Stomach (tissue), 4 donors: Measurements from ENCODE around the gene TSPAN7.

ENCODE experiments used
- EP300 ChIP-seq: sonication (generic); formaldehyde crosslinking; IDR thresholded peaks from one replicate; pipeline ENCODE4 v1.6.1; 2017; ENCODE audit warnings: antibody characterized with exemption
- POLR2A ChIP-seq, 4 donors: fragments of 450-650 bp; IDR thresholded peaks; one replicate each; pipeline ENCODE4 v1.6.1; 2016; ENCODE audit warnings: antibody characterized with exemption in 4 of 4, control low read depth in 2 of 4, mild to moderate bottlenecking in 1 of 4, moderate library complexity in 1 of 4
- POLR2AphosphoS5 ChIP-seq, 3 donors: sonication (generic); formaldehyde crosslinking; IDR thresholded peaks; one replicate each; pipeline ENCODE4 v1.6.1; 2016; ENCODE audit warnings: antibody characterized with exemption in 3 of 3
- TF ChIP-seq, protein P1 (sequence below), 7 experiments: fragments of 450-650 bp in 4 of 7; fragments of 200-600 bp in 3 of 7; sonication (generic) in 3 of 7; IDR thresholded peaks; one replicate each; pipeline ENCODE4 v1.5.1; 2016 to 2019; ENCODE audit warnings: antibody characterized with exemption in 7 of 7, control low read depth in 2 of 7, mild to moderate bottlenecking in 1 of 7

DNA sequence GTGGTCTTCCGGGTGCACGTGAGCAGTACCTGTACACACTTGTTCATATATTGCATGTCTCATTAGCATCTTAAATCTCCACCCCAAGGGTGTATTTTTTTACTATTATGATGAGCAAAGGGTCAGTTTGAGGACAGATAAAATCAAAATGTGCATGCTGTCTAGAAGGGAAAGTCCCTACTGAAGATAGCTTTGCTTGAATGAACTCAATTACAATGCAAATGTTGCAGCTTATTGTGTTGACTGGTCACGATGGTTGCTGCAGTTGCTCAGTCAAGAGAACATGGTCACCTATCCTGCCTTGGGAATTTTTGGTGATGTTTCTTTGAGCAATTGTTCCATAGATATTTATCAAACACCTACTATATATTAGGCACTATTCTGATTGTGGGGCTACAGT is 136.1 kb downstream of the TSPAN7 start:
- TF ChIP-seq, protein P1, sequence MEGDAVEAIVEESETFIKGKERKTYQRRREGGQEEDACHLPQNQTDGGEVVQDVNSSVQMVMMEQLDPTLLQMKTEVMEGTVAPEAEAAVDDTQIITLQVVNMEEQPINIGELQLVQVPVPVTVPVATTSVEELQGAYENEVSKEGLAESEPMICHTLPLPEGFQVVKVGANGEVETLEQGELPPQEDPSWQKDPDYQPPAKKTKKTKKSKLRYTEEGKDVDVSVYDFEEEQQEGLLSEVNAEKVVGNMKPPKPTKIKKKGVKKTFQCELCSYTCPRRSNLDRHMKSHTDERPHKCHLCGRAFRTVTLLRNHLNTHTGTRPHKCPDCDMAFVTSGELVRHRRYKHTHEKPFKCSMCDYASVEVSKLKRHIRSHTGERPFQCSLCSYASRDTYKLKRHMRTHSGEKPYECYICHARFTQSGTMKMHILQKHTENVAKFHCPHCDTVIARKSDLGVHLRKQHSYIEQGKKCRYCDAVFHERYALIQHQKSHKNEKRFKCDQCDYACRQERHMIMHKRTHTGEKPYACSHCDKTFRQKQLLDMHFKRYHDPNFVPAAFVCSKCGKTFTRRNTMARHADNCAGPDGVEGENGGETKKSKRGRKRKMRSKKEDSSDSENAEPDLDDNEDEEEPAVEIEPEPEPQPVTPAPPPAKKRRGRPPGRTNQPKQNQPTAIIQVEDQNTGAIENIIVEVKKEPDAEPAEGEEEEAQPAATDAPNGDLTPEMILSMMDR (IDR thresholded peaks at IDR 0.05), result no peak
- TF ChIP-seq POLR2AphosphoS5 (IDR thresholded peaks at IDR 0.05) (no peak), POLR2A (IDR thresholded peaks at IDR 0.05) (no peak), EP300 (no peak)
